Measurements from ENCODE around the gene RBM46. TPM values are rescaled to one million over a fixed set of nuclear protein-coding genes. Genes with fewer than 3 reads are reported as not detected.

The RBM46 gene, protein sequence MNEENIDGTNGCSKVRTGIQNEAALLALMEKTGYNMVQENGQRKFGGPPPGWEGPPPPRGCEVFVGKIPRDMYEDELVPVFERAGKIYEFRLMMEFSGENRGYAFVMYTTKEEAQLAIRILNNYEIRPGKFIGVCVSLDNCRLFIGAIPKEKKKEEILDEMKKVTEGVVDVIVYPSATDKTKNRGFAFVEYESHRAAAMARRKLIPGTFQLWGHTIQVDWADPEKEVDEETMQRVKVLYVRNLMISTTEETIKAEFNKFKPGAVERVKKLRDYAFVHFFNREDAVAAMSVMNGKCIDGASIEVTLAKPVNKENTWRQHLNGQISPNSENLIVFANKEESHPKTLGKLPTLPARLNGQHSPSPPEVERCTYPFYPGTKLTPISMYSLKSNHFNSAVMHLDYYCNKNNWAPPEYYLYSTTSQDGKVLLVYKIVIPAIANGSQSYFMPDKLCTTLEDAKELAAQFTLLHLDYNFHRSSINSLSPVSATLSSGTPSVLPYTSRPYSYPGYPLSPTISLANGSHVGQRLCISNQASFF
- total RNA-seq, result not detected in 2 replicates

DNA sequence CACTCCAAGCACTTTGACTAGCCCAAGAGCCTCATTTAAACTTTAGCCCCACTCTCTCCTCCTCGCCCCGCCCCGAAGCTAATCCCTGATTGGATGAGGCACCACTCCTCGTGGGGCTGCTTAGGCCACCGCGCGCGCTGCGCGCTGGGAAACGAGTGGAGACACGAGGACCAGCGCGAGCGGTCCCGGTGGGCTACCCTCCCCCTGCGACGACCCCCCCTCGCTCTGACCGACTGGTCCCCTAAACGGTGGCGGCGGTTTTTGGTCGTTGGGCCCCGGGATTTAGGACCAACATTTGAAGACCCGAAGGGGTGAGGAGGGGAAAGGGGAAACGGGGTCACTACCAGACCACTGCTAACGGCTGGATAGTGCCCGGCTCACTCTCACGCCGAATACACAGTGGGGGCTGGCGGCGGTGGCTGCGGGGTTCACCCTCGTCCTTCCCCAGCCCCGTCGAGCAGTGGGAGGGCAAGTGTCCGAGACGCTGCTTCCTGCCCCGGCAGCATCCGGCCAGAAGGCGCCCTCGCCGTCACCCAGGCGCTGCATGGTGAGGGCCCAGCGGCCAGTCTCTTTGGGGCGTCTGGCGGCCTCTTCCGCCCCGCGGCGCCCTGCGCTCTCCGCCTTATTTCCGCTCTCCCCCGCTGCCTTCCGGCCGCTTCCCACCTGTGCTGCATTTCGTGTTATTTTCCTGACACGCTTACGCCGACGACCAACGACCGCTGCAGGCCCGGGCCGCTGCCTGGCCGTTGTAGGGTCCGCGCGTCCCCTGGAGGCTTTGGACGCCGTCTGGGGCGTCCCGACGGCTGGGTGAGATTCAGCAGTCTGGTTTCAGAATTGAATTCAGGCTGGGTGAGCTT, at the start of gene RBM46:
Gene RBM46, plus strand, starts transcription at position 147 of the 857 bp plus-strand sequence. CDS start 15,481 bp downstream, outside the sequence.
- intact Hi-C loops (cut with micrococcal nuclease), result no loop called here

DNA sequence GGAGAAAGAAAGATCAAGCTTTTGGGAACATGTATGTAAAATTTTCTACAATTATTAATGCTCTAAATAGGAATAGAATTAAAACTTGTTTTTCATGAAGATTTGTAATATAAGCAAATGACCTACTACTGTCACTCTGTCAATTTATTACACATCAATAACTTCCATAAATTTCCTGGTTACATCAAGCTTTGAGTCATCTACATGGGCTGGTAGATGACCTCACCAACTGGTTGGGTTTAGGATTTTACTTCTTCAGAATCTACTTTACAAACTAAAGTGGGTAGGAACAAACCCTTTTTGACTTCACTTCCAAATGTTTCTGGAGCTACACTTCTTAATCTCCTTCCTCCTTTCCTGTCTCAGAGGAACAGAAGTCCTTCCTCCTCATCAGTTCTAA, 49.3 kb upstream of the RBM46 start:
- intact Hi-C loops (cut with micrococcal nuclease), result no loop called here

DNA sequence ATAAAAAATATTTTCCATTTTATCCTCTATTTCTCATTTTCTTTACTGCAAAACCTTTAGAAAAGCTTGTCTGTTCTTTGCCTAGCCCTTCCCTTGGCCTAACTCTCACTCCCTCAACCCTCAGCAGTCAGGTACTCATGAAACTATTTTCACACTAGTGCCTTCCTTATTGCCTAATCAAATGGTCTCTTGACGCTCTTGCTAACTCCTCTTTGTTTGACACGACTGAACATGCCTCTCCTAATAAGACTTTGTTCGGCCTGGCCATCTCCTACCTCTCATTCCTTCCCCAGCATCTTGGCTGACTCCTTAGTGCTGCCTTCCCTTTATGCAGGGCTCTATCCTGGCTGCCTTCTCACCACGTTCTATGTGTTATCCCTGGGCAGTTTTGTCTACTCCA, 48.4 kb upstream of the RBM46 start:
- intact Hi-C loops (cut with micrococcal nuclease), result no loop called here

DNA sequence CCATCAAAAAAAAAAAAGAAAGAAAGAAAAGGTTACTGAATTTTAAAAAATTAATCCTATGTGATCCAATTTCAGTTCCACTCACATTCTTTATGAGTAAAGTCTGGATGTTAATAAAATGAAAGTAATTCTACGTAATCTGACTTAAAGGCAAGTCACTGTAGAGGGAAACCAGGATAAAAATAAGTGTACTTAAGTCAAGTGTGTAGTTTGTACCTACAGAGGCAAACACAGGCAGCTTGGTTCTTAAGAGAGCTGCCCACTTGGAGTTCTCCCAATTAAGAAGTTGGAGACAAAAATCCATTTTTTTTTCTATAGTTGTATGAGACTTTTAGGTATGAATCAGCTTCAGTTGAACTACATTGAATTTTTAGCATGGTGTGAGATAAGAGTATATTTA, 44.3 kb upstream of the RBM46 start:
- intact Hi-C loops (cut with micrococcal nuclease), result no loop called here

DNA sequence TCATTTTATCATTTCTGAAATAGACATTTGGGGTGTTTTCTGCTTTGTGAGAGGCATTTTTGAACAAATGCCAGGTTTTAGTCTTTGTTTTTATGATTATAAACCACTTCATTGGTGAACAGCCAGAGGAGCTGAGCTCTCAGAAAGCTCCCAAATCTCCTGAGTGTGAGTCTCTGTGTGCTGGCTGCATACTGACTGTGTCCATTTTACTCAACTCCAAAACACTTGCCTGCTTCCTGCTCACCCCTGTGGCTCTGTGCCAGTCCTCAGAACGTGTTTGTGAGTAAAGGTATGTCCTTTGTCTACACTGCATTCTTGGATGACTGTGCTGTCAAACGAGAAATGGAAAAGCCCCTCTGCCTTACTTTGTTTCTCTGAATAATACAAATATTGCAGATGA, 42.6 kb upstream of the RBM46 start:
- intact Hi-C loops (cut with micrococcal nuclease), result no loop called here

DNA sequence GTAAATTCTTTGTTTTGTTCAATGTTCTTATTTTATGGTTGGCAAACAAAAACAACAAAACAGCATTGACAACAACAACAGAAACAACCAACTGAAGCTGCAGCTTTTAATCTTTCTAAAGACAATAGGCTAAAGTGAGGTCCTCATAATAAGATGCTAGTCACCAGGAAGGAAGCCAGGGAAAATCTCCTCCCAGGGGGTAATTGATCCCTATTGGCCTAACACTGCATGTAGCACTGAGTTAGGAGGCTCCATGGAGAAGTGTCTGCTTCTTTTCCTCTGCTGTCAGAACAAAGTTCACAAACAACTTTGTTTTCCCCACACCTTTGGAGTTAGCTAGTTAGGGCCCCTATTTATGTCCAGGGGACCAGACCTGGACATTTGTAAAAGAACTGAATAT, 42.0 kb upstream of the RBM46 start:
- intact Hi-C loops (cut with micrococcal nuclease), result no loop called here

DNA sequence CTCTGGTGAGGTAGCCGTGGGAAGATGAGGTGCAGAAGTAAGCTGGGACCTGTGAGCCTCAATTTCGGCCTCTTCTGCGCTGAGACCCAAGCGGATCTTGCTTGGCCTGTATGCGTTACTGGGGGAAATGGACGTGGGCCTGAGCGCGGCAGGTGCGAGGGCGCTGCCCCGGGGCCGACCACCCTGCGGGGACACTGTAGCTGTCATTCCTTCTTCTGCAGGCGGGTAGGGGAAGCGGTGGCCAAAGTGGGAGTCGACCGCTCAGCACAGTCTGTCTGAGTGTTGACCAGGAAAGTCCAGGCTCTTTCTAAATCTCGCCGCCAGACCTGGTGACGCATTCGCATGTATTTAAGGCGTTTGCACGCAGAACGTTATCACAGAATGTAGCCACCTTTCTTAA, 40.6 kb upstream of the RBM46 start:
- intact Hi-C loops (cut with micrococcal nuclease), result no loop called here

DNA sequence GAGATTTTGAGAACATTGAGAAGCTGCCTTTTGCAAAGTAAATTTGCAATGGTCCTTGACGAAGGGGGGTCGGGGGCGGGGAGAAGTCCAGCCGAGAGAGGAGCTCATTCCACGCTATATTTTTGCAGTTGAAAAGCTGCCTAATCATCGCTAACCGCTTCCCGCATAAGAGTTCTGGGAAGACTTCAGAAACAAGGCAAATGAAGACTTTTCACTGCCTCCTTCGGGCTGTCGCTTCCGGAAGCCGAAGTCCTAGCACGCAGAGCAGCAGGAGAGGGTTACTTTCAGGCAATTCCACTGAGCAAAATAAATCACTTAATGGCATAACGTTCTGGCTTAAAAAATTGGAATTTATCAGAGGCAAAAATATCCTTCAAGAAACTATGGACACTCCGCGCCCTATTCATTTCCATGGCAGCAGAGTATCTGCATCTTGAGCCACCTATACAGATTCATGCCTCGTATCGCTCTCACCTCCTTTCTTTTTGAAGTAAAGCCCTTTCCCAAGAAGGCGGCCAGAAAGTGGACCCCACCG, 39.9 kb upstream of the RBM46 start:
- intact Hi-C loops (cut with micrococcal nuclease), result no loop called here

DNA sequence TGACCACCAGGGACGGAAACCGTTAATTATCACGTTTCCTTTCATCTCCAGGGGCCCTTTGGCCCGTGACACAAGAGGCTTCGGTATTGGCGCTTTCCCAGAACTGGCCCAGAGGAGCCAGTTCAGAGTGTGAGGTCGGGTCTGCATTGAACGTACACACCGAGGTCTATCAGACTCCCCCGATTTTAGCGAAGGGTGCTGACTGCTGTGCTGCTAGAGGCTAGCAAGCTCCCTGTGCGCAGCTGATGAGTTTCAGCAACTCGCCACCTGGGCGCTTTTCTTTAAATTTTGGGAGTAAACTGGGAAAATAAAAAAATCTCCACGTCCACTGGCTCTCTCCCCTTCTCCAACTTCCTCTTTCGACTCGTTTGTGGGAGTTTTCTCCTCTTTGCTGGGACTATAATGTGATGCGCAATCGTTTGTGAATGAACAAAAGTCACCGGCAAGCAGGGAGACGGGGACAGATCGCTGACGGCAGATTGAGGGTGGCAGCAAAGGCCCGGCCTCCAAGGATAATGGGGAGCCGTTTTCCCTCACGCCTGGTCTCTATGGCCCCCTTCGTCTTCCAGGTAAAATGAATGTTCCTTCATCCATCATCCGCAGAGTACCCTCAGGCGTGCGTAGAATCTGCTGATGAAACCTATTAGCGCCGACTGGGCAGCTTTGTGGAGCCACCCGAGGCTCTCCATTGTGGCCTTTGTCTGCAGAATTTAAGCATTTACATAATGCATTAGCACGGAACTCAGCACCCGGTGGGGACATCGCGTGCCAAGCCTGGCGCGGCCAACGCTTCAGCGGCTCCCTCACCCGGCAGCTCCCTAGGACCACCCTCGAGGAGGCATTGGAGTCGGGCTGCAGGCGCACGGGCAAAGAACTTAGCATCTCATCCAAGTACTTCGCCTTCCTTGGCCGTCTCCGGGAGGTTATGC, 38.9 kb upstream of the RBM46 start:
- intact Hi-C loops (cut with micrococcal nuclease), result no loop called here

DNA sequence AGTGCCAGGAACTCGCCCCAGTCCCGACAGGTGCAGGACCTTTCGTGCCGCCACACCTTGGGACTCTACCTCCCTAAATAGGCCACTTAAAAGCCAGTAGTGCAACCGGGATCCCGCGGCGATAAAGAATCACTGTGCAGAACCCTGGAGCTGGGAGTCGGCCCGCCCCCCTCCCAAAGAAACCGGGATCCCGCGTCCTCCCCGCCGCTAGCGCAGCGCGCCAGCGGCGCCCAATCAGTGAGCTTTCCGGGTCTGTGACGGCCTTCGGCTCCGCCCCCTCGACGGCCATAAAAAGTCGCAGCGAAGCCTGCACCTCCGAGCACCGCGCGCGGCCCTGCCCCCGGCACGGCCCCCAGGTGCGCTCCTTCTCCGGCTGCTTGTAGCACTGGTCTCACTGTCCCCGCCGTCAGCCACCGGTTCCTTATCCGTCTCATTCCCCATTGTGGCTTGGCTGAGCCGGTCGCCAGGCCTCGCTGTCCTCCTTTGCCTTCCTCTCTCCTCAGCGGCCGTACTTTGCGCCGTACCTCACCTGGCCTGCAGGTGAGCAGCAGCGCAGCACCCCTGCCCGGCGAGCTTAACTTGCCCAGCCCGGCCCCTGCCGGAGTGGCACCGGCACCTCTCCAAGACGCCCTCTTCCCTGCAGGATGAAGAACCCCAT, 37.3 kb upstream of the RBM46 start, which contains the start of gene LRAT:
Gene LRAT, plus strand, starts transcription at position 318 of the 658 bp plus-strand sequence. Its CDS starts 327 bp downstream, at position 645.
- intact Hi-C loops (cut with micrococcal nuclease), result loop anchor here (1.0 to 2.0 kb wide), 4 partner anchors 25 to 633 kb away; partner anchors contain the start of genes DCHS2 and PLRG1

DNA sequence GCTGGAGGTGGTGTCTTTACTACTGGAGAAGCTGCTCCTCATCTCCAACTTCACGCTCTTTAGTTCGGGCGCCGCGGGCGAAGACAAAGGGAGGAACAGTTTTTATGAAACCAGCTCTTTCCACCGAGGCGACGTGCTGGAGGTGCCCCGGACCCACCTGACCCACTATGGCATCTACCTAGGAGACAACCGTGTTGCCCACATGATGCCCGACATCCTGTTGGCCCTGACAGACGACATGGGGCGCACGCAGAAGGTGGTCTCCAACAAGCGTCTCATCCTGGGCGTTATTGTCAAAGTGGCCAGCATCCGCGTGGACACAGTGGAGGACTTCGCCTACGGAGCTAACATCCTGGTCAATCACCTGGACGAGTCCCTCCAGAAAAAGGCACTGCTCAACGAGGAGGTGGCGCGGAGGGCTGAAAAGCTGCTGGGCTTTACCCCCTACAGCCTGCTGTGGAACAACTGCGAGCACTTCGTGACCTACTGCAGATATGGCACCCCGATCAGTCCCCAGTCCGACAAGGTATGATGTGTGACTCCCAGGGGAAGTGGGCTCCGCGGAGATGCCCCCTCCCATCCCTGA, 36.6 kb upstream of the RBM46 start:
- intact Hi-C loops (cut with micrococcal nuclease), result loop anchor here (2.0 kb wide), 1 partner anchor 254 kb away; the partner anchor contains the start of gene DCHS2

DNA sequence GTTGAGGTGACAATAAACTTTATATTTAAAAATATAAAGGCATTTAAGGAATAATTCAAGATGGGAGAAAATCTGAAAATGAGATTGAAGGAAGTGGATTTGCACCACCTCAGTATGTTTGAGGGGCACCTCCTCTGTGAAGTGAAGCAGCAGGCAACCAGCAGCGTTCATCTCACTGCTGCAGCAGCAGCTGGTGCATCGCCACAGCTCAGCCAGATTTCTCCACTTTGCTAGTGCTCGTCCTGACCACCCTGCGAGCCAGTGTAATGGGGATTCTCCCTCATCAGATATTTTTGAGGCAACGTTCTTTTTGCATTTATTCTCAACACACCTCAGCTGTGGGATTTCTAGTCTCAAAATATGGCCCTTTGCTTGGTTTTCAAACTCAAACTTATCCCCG, 23.4 kb upstream of the RBM46 start:
- intact Hi-C loops (cut with micrococcal nuclease), result no loop called here

DNA sequence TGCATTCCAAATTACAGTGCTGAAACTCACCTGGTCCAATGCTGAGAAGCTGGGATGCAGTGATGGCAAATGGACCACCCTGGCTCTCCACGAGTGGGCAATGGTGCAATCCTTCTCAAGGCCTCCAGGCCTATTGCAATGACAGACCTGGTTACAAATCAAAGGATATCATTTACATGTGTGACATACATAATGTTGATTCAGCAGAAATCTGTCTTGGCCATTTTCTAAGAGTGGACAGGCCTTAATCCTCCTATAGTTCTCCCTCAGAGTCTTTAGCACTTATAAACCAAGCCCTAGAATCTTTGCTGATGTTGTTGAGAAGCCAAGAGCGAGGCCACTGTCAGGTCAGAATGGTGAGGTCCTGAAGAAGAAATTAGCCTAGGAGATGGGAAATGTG, 20.2 kb upstream of the RBM46 start:
- intact Hi-C loops (cut with micrococcal nuclease), result no loop called here

DNA sequence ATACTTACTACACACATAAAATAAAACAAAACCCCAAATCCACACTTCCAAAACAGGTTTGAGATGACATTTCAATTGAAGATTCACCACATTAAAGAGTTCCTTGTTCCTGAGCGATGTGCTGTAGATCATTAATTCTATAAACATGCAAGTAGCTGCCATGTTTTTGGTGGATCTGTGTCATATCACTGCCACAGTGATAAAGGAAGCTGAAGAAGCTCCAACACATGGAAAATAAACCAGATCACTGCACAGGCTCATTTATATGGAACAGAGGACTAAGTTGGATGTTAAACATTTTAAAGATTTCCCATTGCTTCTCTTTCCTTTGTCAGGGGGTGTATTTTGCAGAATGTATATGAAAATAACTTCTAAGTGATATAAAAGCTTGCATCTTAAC, 2.8 kb upstream of the RBM46 start:
- intact Hi-C loops (cut with micrococcal nuclease), result no loop called here

DNA sequence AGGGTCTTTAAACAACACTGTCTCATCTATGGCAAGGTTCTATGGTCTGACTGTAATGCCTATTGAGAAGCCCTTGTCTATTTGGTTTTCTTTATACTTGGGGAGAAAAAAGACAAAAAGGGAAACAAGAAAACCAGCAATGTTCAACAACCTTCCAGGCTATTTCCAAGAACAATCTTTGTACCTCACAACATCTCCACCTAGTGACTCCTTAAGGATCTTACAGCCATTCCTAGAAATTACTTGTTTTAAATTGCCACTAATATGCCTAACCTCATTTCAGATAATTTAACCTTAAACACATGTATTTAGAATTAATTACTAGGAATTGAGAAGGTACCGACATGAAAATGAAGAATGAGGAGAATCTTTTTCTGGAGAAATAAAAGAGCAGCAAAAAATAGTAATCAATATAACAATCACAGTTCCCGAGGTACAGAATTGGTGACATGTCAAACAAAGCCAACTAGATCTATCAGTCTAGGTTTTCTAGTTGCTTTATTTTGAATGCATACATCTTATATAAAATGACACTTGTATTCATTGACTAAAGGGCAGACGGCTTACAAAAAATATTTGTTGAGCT, 1.6 kb upstream of the RBM46 start:
- intact Hi-C loops (cut with micrococcal nuclease), result loop anchor here (1.0 kb wide), 1 partner anchor 142 kb away; no protein-coding TSS in a partner anchor

DNA sequence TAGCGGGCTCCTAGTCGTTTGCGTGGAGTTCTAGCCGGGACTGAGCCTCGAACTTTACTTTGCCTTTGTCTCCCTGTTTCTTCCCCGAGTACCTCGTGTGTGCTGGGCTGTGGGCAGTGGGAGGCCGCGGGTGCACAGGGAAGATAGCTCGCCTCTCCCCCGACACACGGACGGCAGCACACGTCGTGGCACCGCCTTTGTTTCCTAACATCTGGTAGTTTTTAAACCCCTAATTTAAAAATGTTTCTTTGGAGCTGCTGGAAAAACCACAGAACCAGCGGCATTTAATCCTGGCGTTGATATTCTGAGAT, 866 bp downstream of the RBM46 start:
- intact Hi-C loops (cut with micrococcal nuclease), result no loop called here

DNA sequence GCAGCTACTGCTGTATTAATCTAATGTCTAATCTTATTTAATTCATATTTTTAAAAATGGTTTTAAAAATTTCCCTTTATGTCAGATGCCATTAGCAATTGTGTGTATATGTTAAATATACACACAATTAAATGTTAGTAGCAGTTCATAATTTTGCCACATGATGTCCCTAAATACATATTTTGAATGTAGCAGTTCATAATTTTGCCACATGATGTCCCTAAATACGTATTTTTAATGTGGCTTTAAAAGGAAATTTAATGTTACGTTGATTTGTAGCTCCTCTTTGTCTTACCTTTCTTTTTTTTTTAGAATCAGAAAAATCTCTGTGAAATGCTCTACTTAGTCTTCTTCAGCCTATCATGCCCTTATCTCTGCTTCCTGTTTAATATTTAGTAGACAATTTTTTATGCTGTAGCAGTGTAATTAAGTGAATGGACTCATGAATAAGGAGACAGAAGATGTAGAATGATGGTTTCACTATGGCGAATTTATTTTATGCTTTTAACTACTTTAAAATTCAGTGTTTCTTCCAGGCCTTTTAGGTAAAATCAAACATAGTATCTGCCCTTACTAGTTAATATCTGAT, 26.1 kb downstream of the RBM46 start:
- intact Hi-C loops (cut with micrococcal nuclease), result loop anchor here (1.0 to 10.0 kb wide), 5 partner anchors 252 to 1146 kb away; partner anchors contain the start of genes CTSO and PLRG1

DNA sequence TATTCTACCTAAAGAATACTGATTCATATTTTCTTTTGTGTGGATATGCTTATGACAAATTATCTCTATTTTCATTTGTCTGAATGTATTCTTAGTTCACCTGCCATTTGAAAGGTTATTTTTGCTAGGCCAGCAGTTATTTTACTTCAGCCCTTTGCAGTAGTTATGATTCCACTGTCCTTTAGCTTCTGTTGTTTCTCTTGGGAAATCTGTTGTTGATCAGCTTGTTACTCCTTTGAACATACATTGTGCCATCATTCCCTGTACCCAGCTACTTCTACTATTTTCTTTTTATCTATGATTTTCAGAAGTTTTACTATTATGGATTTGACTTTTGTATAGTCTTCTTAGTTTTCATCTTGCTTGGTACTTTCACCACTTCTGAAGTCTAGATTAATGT, 37.2 kb downstream of the RBM46 start:
- intact Hi-C loops (cut with micrococcal nuclease), result no loop called here

DNA sequence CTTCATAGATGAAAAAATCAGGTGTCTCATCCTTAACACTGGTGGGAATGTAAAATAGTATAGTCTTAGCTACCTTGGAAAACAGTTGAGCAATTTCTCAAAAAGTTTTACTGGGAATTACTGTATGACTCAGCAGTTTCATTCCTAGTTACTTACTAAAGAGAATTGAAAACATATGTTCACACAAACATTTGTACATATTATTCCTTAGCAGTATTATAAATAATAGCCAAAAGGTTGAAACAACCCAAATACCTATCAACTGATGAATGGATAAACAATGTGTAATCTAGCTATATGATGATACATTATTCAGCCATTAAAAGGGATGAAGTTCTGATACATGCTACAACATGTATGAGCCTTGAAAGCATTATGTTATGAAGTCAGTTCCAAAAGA, 41.7 kb downstream of the RBM46 start:
- intact Hi-C loops (cut with micrococcal nuclease), result no loop called here

Data from T-helper 1 cell treated with Interleukin-12 subunit alpha and Interleukin-12 subunit beta and Interleukin-4 antibody, amounts not matched to agents 30 ng/mL and 1 ng/mL, for 36 hours (primary cell).